ENCODE measurements around the gene MTMR12.

Gene MTMR12, protein sequence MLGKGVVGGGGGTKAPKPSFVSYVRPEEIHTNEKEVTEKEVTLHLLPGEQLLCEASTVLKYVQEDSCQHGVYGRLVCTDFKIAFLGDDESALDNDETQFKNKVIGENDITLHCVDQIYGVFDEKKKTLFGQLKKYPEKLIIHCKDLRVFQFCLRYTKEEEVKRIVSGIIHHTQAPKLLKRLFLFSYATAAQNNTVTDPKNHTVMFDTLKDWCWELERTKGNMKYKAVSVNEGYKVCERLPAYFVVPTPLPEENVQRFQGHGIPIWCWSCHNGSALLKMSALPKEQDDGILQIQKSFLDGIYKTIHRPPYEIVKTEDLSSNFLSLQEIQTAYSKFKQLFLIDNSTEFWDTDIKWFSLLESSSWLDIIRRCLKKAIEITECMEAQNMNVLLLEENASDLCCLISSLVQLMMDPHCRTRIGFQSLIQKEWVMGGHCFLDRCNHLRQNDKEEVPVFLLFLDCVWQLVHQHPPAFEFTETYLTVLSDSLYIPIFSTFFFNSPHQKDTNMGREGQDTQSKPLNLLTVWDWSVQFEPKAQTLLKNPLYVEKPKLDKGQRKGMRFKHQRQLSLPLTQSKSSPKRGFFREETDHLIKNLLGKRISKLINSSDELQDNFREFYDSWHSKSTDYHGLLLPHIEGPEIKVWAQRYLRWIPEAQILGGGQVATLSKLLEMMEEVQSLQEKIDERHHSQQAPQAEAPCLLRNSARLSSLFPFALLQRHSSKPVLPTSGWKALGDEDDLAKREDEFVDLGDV

GRCh38 chr5:32312595-32313332 is at the start of gene MTMR12:
Gene MTMR12 (minus strand): TSS chr5:32312939. CDS start chr5:32312838, 101 bp downstream.
- peak; percentile 100 for DNase-seq (ENCODE audit: low spot score)

DNA sequence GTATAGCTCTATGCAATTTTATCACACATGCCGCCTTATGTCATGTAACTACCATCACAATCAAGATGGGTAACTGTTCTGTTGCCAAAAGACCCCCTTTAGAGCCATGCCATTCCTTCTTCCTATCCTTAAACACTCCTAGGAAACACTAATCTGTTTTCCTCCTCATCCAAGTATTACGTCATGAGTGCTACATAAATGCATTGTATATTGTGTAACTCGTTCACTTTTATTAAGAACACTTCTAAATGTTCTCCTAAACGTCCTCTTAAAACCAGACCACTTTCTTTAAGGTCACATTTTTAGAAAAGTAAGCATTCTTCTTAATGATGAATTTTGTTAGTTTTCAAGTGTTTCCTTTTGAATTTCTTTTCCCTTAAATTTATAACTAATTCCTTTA is 49.8 kb upstream of the MTMR12 start:
- DNase-seq (ENCODE audit: low spot score), result no peak

GRCh38 chr5:32360906-32361305 is 48.2 kb upstream of the MTMR12 start:
- DNase-seq (ENCODE audit: low spot score), result no peak

GRCh38 chr5:32358611-32359010 is 45.9 kb upstream of the MTMR12 start:
- no peak for DNase-seq (ENCODE audit: low spot score)

GRCh38 chr5:32357658-32358057 is 44.9 kb upstream of the MTMR12 start:
- no peak for DNase-seq (ENCODE audit: low spot score)

GRCh38 chr5:32355686-32356085 is 42.9 kb upstream of the MTMR12 start:
- DNase-seq (ENCODE audit: low spot score), result peak; percentile 27

- no peak for DNase-seq (ENCODE audit: low spot score)
Observed at GRCh38 chr5:32353420-32353819, 40.7 kb upstream of the MTMR12 start.

DNA sequence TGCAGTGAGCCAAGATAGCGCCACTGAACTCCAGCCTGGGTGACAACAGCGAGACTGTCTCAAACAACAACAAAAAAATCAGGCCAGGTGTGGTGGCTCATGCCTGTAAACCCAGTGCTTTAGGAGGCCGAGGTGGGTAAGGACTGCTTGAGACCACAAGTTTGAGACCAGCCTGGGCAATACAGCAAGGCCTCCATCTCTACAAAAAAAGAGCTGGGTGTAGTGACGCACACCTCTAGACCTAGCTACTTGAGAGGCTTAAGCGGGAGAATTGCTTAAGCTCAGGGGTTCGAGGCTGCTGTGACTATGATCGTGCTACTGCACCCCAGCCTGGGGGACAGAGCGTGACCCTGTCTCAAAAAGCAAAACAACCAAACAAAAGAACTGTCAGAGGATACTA is 39.9 kb upstream of the MTMR12 start:
- no peak for DNase-seq (ENCODE audit: low spot score)

DNA sequence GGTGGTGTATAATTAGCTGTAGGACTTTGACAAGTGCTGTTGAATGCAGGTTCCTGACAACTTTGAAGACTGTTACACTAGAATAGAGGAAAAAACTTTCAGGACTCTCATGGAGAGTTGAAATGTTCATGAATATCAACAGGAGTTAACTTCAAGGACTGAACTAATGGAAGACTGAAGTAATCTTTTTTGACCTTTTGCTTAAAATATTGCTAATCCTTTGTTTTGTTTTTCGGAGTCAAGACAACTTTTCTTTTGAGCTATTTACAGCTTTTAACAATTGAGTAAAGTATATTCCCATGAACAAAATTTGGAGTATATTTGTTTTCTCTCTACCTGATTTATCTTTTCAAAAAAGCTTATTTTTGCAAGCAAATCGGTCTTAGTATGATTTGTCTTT is 34.1 kb upstream of the MTMR12 start:
- no peak for DNase-seq (ENCODE audit: low spot score)

DNA sequence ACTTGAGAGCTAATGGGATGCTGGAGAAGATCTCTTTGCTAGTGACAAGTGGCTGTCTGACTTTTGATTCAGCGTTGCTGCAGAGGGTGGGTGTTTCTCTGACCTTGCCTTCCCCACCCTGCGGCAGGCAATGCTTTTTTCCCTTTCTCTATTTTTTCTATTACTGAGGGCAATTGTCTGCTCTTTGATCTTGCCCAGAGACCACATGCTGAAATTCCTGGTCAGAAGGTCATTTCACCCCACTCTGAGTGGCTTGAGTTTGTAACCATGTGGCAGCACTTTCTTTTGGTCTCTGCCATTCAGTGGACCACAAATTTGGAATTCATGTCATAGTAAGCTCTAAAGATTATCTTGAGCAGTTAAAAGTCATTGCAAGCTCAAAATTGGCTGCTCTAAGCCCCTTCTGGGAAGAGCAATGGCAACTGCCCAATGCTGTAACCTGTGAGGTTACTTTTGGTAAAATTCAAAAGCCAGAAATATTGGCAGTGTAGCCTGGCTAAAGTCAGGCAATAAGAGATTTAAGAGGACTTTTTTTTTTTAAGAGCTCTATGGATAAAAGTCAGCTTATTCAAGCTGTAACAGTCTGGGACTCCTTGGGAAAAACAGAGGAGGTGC is 30.4 kb upstream of the MTMR12 start:
- DNase-seq (ENCODE audit: low spot score), result no peak

DNA sequence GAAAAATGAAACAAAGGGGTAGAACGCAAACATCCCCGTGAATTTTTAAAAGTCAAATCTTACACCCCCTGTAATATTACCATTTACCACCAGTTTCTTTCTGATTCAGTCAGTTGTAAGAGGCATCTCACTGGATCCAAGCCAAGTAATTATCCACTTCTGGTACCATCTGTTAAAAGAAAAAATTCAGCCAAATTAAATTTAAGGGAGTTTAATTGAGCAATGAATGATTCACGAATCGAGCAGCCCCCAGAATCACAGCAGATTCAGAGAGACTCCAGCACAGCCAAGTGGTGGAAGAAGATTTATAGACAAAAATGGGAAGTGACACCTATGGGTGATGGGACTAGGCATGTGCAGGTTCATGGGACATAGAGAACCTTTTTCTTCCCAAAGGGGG is 29.9 kb upstream of the MTMR12 start:
- peak; percentile 27 for DNase-seq (ENCODE audit: low spot score)

- DNase-seq (ENCODE audit: low spot score), result no peak
Observed at GRCh38 chr5:32339878-32340277, 27.1 kb upstream of the MTMR12 start.

DNA sequence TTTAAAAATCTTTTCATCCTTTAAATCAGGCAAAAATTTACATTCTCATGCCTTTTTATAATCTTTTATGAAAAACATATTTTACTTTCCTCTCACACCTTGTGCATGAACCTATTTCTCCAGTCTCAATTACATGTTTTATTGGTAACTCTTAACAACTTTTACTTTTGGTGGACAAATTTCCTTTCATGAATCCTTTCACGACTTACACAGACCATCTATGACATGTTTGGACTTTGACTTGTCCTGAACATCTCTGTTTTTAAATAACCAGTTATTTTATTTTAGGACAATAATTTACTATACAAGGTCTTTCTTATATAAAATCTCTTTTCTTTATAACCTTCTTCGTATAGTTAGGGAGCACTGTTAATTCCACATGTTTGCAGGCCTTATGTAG is 26.5 kb upstream of the MTMR12 start:
- DNase-seq (ENCODE audit: low spot score), result no peak

DNA sequence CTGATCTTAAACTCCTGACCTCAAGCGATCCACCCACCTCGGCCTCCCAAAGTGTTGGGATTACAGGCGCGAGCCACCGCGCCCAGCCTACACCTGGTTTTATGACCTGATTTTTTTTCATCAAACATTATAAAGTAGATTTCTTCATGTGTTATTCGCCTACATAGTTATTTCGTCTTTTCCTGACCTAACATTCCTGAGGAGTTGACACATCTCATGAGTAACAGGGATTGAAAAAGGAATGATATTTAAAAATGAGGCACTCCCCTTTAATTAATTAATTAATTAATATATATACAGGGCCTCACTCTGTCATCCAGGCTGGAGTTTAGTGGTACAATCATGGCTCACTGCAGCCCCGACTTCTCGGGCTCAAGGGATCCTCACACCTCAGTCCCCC is 20.2 kb upstream of the MTMR12 start:
- no peak for DNase-seq (ENCODE audit: low spot score)

DNA sequence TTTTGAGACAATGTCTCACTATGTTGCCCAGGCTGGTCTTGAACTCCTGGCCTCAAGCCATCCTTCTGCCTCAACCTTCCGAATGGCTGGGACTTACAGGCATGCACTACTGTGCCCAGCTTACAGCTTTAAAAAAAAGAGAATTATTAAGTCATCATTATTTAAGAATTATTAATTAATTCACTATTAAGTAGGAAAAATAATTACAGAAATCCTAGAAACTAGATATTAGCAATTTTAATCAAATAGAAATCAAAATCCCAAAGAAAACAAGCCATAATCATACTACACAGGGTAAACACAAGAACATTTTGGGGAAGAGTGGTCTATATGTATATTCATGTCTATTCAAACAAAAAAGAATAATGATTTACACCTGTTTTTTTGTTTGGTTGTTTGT is 19.6 kb upstream of the MTMR12 start:
- no peak for DNase-seq (ENCODE audit: low spot score)

DNA sequence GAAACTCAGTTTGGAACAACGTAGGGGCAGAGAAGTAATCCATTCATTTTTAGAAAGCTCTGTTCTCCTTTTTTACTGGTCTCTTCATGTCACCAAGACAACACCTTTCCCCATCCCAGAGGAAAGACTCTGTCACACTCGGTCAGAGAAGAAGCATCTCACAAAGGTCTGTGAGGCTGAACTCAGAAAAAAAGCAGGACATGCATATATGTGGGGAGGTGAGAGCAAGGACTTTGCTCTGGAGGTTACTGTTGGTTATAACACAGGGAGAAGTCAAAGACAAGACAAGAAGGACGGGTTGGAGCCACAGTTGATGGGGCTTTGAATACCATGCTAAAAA is 19.2 kb upstream of the MTMR12 start:
- DNase-seq (ENCODE audit: low spot score), result no peak

- no peak for DNase-seq (ENCODE audit: low spot score)
Observed at GRCh38 chr5:32331217-32331934, 18.6 kb upstream of the MTMR12 start.

- no peak for DNase-seq (ENCODE audit: low spot score)
Observed at GRCh38 chr5:32330126-32330971, 17.6 kb upstream of the MTMR12 start.

GRCh38 chr5:32329395-32329834 is 16.7 kb upstream of the MTMR12 start:
- peak; percentile 86 for DNase-seq (ENCODE audit: low spot score)

DNA sequence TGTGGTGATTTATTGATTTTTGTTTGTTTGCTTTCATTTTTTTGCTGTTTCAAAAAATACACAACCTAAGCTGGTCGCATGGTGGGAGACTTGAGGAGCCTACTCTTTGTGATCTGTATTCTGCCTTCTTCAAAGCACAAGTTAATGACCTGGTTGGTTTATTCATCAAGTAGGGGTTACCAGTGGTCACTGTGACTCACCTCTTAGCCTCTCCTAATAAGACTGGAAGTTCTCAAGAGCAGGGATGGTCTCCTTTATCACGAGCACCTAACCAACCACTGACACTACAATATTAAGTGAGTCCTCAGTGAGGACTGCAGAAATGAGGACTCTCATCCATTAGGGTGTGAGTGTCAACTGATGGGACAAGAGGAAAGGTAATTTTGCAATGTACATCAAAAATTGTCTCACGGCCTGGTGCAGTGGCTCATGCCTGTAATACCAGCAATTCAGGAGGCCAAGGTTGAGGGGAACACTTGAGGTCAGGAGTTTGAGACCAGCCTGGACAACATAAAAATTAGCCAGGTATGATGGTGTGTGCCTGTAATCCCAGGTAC is 13.6 kb upstream of the MTMR12 start:
- no peak for DNase-seq (ENCODE audit: low spot score)
